Measurements from ENCODE around the gene PBXIP1.

DNA sequence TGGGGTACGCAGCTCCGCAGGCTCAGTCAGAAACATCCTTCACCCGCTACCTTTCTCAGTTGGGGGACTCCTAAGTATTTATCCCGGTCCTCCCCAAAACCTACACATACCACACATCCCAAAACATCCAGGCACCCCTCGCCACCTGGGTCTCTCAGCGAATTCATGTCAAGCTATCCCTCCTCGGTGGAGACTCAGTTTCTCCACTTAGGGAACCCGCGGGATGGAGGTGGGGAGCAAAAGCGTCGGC is 45.5 kb upstream of the PBXIP1 start:
- no peak for TF ChIP-seq TAF1 (IDR thresholded peaks at IDR 0.05; ENCODE audit: borderline replicate concordance, insufficient read depth, low read length)
- TF ChIP-seq FOXP2 (optimal IDR thresholded peaks at IDR 0.05; ENCODE audit: borderline replicate concordance, extremely low read depth, extremely low read length, insufficient read depth), result no peak
